ENCODE results near the gene RBPMS2. TPM values are rescaled to one million over a fixed set of nuclear protein-coding genes. Genes with fewer than 3 reads are reported as not detected.

Gene RBPMS2
- total and polyA plus RNA-seq, 2 of the 8 experiments (the other 6 are each of a cell fraction or from before 2014, with no cell fraction given), result 55.8 to 238 TPM

DNA sequence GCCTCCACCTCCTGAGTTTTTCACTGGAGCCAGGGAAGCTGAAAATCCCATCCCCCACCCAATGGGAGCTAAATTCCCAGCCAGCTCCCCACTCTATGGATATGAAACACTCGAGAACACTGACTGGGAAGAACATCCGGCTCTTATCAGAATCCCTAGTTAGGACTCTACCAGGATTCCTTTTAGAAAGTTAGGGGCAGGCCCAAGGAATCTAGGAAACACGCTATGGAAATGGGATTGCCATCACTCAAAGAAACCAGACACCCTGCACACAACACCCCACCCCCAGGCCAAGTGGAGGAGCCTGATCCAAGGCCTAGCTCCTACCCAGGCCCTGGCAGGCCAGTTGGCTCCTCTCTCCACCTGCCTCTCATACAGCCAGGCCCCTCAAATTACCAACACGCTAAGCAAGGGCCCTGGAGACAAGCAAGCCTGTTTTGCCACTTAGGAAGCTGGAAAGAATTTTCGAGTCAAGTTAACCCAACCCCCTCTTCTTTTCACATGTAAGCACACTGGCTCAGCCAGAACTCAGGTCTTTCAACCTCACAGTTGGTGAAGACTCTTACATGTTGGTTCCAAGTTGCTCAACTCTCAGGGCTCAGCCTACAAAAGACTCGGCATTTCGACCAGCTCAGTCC is 75.5 kb downstream of the RBPMS2 start (continued):
- TF ChIP-seq, protein P1, sequence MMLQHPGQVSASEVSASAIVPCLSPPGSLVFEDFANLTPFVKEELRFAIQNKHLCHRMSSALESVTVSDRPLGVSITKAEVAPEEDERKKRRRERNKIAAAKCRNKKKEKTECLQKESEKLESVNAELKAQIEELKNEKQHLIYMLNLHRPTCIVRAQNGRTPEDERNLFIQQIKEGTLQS (IDR thresholded peaks at IDR 0.05; ENCODE audit: insufficient read depth, low read depth, low read length), result no peak
- TF ChIP-seq, protein P2, sequence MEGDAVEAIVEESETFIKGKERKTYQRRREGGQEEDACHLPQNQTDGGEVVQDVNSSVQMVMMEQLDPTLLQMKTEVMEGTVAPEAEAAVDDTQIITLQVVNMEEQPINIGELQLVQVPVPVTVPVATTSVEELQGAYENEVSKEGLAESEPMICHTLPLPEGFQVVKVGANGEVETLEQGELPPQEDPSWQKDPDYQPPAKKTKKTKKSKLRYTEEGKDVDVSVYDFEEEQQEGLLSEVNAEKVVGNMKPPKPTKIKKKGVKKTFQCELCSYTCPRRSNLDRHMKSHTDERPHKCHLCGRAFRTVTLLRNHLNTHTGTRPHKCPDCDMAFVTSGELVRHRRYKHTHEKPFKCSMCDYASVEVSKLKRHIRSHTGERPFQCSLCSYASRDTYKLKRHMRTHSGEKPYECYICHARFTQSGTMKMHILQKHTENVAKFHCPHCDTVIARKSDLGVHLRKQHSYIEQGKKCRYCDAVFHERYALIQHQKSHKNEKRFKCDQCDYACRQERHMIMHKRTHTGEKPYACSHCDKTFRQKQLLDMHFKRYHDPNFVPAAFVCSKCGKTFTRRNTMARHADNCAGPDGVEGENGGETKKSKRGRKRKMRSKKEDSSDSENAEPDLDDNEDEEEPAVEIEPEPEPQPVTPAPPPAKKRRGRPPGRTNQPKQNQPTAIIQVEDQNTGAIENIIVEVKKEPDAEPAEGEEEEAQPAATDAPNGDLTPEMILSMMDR (IDR thresholded peaks at IDR 0.05; ENCODE audit: control extremely low read depth in 1 of 3, insufficient read depth in 1 of 3, low read depth in 1 of 3, low read length in 3 of 3), result no peak
- TF ChIP-seq HDAC6 (IDR thresholded peaks at IDR 0.05; ENCODE audit: low read depth, low read length) (no peak), SIN3A (conservative IDR thresholded peaks at IDR 0.05 in 1 of 2, IDR thresholded peaks at IDR 0.05 in 1 of 2; ENCODE audit: low read depth in 1 of 2, low read length in 2 of 2) (peak in 1 of 2 experiments; percentile 24; a peak in 2 of 4 replicates), FOSL1 (IDR thresholded peaks at IDR 0.05; ENCODE audit: insufficient read depth, low read depth, low read length) (no peak), SP1 (IDR thresholded peaks at IDR 0.05; ENCODE audit: low read depth, low read length) (peak; percentile 90), EP300 (IDR thresholded peaks at IDR 0.05; ENCODE audit: borderline replicate concordance in 1 of 2, low read depth in 2 of 2, low read length in 2 of 2) (no peak), PHF8 (conservative IDR thresholded peaks at IDR 0.05; ENCODE audit: low read depth, low read length) (0 out of 2 replicates have a peak, but pooled peaks have one; percentile 24), RBBP5 (IDR thresholded peaks at IDR 0.05; ENCODE audit: borderline replicate concordance, low read depth, low read length) (peak; percentile 71; the same call in 1 of the 2 replicates), RFX5 (IDR thresholded peaks at IDR 0.05; ENCODE audit: borderline replicate concordance, low read depth, low read length) (no peak), NANOG (IDR thresholded peaks at IDR 0.05; ENCODE audit: insufficient read depth, low read depth, low read length, poor library complexity, severe bottlenecking) (no peak), ASH2L (IDR thresholded peaks at IDR 0.05; ENCODE audit: low read length) (peak; percentile 77), BRCA1 (IDR thresholded peaks at IDR 0.05; ENCODE audit: low read depth, low read length) (no peak), RAD21 (IDR thresholded peaks at IDR 0.05 in 1 of 2, conservative IDR thresholded peaks at IDR 0.05 in 1 of 2; ENCODE audit: low read depth in 2 of 2, low read length in 2 of 2) (peak in 1 of 2 experiments; percentile 3; a peak in 1 of 4 replicates), HDAC2 (IDR thresholded peaks at IDR 0.05; ENCODE audit: borderline replicate concordance in 1 of 2, low read depth in 2 of 2, low read length in 2 of 2) (no peak; a peak in 1 of 4 replicates), ZNF274 (IDR thresholded peaks at IDR 0.05; ENCODE audit: borderline replicate concordance, extremely low read depth, low read length) (no peak)

Measured in H1 (cell line).